ENCODE data around the gene SCARF2.
"Not testable (repeated sequence)": the region's sequence is repeated elsewhere in the genome, so short reads cannot be mapped to it uniquely, and the experiment has no call there.

The SCARF2 gene

GRCh38 chr22:20459152-20459542 is 21.5 kb upstream of the SCARF2 start:
- no peak for DNase-seq

GRCh38 chr22:20458530-20459151 is 21.0 kb upstream of the SCARF2 start:
- no peak for DNase-seq

DNA sequence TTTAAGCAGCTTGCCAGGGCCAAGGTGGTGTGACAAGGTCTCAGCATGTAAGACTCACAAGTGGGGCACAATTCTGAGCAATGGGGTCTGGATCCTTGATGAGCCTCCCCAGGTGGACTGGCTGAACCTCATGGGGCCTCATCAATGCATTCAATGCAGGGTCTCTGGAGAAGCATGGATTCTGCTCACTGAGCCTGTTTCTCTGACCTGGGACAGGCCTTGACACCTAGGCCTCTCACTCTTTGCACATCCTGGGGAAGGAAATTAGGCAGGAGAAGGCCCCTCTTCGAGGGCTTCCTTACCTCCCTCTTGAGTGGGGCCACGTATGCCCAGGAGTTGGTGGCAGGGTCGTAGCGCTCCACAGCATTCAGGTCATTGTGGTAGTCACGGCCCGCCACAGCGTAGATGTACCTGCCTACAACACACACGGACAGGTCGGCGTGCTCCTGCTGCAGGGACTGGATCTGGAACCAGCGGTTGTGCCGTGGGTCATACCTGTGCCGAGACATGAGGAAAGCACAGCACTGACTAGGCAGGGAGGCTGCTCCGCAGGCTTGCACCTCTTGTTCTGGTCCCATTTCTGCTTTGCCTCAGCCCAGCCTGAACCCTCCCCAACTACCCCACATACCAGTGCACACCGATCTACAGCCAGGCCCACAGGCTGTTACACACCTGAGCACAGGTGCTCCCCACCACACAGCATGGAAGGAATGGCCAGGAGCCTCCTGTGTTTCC is 20.0 kb upstream of the SCARF2 start:
- no peak for DNase-seq

DNA sequence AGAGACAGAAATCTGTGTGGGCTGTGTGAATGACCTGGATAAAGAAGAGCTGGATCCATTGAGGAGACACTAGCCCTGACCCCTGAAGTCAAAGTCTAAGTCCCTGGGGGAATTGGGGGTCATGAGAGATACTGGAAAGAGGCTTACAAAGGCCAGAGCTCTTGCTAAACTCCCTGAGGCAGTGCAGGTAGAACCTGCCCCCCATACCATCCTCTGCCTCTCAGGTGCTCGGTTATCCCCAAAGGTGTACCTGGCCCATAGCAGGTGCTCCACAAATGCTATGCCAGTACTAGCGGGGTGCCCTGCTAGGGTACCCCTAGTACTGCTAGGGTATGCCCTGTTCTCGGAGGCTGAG is 19.1 kb upstream of the SCARF2 start:
- no peak for DNase-seq

GRCh38 chr22:20456064-20456721 is 18.6 kb upstream of the SCARF2 start:
- DNase-seq = peak; percentile 73

- no peak for DNase-seq
These were observed 18.1 kb upstream of the SCARF2 start for GRCh38 chr22:20455709-20456063.

- DNase-seq = no peak
These were observed 15.6 kb upstream of the SCARF2 start for GRCh38 chr22:20453222-20453621.

DNA sequence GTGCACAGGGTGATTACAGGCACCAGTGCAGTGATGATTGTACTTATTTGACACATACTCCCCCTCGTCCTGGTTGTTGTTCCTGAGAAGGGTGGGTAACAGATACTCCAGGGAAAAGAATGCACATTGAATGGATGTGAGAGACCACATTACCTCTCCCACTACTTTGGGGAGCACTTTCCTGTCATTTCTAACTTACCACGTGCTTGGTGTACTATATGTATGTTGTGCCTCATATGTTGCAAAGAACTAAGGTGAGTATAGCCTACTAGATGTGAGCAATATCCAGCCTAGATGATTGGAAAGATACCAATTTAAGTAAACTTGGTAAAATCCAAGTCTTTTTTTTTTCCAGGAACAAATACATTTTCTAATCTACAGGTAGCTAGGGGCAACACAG is 14.3 kb upstream of the SCARF2 start:
- no peak for DNase-seq

GRCh38 chr22:20451129-20451778 is 13.6 kb upstream of the SCARF2 start:
- not testable (repeated sequence) for DNase-seq

DNA sequence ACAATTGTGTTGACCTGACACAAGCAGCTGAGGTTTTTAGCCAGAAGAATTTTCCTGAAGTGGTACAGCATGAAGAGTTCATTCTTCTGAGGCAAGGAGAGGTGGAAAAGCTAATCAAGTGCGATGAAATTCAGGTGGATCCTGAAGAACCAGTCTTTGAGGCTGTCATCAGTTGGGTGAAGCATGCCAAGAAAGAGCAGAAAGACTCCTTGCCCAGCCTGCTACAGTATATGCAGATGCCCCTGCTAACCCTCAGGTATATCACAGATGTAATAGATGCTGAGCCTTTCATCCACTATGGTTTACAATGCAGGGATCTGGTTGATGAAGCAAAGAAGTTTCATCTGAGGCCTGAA is 12.9 kb upstream of the SCARF2 start:
- DNase-seq = no peak

- DNase-seq = no peak
These were observed 12.4 kb upstream of the SCARF2 start for GRCh38 chr22:20449819-20450550.

DNA sequence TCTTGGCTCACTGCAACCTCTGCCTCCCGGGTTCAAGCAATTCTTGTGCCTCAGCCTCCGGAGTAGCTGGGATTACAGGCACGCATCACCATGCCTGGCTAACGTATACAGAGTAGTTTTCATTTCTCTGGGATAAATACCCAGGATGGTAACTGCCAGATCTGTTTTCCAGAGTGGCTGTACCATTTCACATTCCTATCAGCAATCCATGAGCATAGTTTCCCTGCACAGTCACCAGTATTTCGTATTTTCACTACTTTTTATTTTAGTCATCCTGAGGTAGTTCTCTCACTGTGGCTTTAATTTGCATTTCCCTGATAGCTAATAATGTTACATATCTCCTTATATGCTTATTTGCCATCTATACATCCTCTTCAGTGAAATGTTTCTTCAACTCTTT is 11.0 kb upstream of the SCARF2 start:
- no peak for DNase-seq

- DNase-seq = no peak
These were observed 8.9 kb upstream of the SCARF2 start for GRCh38 chr22:20446383-20446970.

DNA sequence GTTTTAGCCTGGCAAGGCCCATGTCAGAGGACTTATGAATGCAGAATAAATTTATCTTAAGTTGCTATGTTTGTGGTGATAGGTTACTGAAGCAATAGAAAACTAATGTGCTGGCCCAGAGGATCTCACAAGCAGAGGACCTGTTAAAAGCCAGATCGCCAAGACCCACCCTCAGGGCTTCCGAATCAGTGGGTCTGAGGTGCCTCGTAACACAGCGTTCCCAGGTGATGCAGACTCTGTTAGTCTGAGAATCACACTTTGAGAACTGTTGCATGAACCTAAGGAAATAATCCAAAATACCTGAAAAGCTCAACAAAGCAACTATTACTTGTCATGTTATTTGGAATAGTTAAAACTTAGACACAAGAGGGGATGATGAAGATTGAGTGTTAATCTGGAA is 6.7 kb upstream of the SCARF2 start:
- no peak for DNase-seq

DNA sequence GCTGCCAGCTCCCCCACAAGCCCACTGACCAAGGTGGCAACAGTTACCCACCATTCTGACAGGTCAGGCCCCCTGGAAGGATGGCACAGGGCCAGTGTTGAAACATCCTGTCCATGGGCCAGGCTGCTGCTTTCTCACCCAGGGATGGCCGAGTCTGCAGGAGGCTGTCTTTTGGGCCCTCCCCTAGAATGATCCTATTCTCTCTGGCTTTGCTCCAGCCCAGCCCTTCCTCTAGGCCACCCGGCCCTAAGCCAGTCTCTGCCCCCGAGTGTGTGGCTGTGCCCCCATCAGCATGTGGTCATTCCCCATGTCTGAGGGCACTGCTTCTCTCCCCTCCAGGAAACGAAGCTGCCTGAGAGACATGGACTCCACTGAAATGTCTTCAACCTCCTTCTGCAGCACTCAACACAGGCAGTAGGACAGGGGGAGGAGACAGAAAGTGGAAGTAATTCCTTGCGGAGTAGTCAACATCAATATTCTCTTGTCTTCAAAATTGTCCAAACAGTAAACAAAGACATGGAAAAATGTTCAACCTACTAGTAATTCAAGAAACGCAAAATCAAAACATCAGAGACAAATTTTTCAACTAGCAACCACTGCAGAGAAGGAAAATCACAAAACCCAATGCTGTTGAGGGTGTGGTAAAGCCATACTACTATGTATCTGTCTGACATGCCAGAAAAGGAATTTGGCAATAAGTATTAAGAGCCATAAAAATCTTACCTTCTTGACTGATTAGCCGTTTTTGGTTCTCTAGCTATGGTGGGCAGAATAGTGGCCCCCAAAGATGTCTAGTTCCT is 5.1 kb upstream of the SCARF2 start:
- DNase-seq = no peak

DNA sequence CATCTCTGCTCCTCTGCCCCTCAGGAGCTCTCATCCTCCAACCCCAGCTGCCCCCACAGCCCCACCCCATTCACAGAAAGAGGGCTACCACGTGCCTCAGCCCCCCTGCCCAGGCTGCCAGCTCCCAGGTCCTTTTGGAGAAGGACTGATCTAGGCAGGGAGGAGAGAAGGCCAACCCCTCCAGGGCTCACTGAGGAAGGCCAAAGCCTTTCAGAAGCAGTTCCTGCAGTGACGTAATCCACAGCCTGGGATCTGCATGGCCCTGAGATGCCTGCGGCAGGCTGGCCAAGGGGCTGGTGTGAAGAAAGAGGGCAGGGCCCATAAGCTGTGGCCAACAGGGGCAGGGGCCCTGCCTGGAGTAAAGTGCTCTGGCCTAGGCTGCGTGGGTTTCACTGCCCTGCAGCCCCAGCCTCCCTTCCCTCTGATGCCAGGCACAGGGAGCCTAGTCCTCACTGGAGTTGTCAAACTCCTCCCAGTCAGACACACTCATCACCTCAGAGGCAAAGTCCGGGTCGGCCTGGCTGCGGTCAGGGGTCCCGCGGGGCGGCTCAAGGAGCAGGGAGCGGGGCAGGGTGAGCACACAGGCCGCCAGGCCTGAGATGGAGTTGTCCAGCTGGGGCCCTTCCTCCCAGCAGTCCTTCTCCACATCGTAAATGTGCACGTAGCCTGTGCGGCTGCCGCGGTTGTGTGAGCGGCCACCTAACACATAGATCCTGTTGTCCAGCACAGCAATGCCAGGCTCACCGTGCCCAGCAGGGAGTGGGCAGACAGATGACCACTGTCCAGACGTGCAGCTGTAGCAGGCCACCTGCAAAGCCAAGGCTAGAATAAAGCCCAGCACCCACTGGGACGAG is 4.2 kb upstream of the SCARF2 start:
- no peak for DNase-seq

- DNase-seq = no peak
These were observed 3.3 kb upstream of the SCARF2 start for GRCh38 chr22:20440637-20441591.

- DNase-seq = no peak
These were observed 2.4 kb upstream of the SCARF2 start for GRCh38 chr22:20439928-20440575.

DNA sequence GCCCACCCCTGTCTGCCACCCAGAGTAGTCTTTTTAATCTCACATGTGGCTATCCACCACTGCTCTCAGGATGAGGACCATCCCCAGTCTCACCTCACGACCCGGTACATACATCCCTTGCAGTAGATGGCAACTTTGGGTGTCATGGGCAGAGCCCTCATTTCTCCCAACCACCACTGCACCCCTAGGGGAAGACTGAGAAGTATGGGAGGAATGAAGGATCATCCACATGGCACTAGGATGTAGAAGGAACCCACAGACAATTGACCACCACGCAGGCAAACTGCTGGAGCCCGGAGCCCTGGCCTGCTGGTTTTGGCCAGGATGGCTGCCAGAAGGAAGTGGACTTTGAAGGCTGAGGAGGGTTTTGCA is 1.9 kb upstream of the SCARF2 start:
- DNase-seq = no peak
